ENCODE data around the gene GLRX.

GRCh38 chr5:95812074-95812471 lies 10.5 kb downstream of the GLRX start:
- TF ChIP-seq CTCF (optimal IDR thresholded peaks at IDR 0.05 in 1 of 3, IDR thresholded peaks at IDR 0.05 in 1 of 3, conservative IDR thresholded peaks at IDR 0.05 in 1 of 3; ENCODE audit: extremely low read depth in 1 of 3, insufficient read depth in 2 of 3, low read length in 3 of 3) (no peak), EZH2 (IDR thresholded peaks at IDR 0.05; ENCODE audit: low read length) (no peak)
